Mesothelial cell of epicardium (in vitro differentiated cells): ENCODE data around the gene SHB. TPM values are rescaled to one million over a fixed set of nuclear protein-coding genes. Genes with fewer than 3 reads are reported as not detected.

Experiments
- DNase-seq, 2 experiments: peaks; one replicate each; pipeline ENCODE4 v3.0.0; 2021; ENCODE audit warnings: low spot score in 2 of 2; ENCODE audit not compliant: unreplicated experiment in 2 of 2
- H3K27ac Mint-ChIP-seq: 2 replicates; pipeline ENCODE4 v1.8.0; 2021; ENCODE audit warnings: mixed read lengths
- H3K27me3 Mint-ChIP-seq: 2 replicates; pipeline ENCODE4 v1.8.0; 2021; ENCODE audit warnings: low read depth, mixed read lengths
- H3K36me3 Mint-ChIP-seq: 2 replicates; pipeline ENCODE4 v1.8.0; 2021; ENCODE audit warnings: mixed read lengths
- H3K4me1 Mint-ChIP-seq: 2 replicates; pipeline ENCODE4 v1.8.0; 2021; ENCODE audit warnings: mixed read lengths
- H3K4me3 Mint-ChIP-seq: 2 replicates; pipeline ENCODE4 v1.8.0; 2021; ENCODE audit warnings: mild to moderate bottlenecking, moderate library complexity, mixed read lengths
- H3K9me3 Mint-ChIP-seq: 2 replicates; pipeline ENCODE4 v1.8.0; 2021; ENCODE audit warnings: mixed read lengths
- total RNA-seq: library from RNA; stranded (reverse); gene quantifications from 3 replicates; pipeline ENCODE4 v1.2.1, GENCODE V29; 2021
- TF ChIP-seq, protein P1 (sequence below): fragments of 200-600 bp; sonication (generic); IDR thresholded peaks from one replicate; pipeline ENCODE4 v1.5.0; 2021; ENCODE audit warnings: antibody characterized with exemption; ENCODE audit not compliant: unreplicated experiment

SHB gene
- total RNA-seq, 1 donor from 2014 or later = 35.5 TPM

DNA sequence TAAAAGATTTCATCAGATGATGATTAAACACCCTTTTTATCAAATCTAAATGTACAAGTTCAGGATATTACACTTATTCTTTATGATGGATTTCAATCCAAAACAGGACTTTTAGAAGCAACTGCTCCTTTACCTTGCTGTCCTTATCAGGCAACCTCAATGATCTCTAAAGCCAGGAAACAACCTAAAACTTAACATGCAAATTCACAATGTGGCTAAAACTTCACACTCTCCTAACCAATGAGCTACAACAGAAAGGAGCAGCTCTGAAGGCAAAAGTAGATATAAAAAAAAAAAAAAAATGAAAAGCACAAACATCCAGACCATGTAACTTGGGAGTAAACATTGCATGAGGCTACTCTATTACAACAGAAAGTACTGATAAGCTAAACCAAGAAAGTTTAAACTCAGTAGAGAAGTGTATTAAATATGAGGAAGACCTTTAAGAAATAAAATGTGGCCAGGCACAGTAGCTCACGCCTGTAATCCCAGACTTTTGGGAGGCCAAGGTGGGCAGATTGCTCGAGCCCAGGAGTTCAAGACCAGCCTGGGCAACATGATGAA is 188.0 kb downstream of the SHB start:
- peaks cover 29% of the 10 kb centered on the region for H3K36me3 Mint-ChIP-seq
- no peak for DNase-seq
- H3K27ac Mint-ChIP-seq = no peak overlapping the region
- H3K27me3 Mint-ChIP-seq = no peaks in the 10 kb centered on the region
- H3K4me3 Mint-ChIP-seq = no peak overlapping the region
- TF ChIP-seq, protein P1, sequence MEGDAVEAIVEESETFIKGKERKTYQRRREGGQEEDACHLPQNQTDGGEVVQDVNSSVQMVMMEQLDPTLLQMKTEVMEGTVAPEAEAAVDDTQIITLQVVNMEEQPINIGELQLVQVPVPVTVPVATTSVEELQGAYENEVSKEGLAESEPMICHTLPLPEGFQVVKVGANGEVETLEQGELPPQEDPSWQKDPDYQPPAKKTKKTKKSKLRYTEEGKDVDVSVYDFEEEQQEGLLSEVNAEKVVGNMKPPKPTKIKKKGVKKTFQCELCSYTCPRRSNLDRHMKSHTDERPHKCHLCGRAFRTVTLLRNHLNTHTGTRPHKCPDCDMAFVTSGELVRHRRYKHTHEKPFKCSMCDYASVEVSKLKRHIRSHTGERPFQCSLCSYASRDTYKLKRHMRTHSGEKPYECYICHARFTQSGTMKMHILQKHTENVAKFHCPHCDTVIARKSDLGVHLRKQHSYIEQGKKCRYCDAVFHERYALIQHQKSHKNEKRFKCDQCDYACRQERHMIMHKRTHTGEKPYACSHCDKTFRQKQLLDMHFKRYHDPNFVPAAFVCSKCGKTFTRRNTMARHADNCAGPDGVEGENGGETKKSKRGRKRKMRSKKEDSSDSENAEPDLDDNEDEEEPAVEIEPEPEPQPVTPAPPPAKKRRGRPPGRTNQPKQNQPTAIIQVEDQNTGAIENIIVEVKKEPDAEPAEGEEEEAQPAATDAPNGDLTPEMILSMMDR = no peak
- no peaks in the 10 kb centered on the region for H3K4me1 Mint-ChIP-seq
- peaks cover 5% of the 10 kb centered on the region for H3K9me3 Mint-ChIP-seq

DNA sequence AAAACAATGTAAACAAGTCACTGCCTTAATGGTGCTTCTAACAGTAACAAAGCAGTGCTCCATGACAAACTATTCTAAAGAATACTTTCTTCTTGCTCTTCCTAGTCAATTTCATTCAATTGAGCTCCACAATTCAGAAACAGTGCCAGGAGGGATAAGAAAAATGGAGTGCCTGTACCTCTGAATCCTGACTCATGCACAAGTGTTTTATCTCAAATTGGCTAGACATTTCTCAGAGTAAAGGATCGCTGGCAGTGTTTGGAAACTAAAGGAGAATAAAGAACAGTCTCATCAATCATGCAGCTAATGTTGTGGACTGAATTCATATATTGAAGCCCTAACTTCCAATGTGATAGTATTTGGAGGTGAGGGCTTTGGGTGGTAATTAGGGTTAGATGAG is 192.7 kb downstream of the SHB start:
- peaks cover 5% of the 10 kb centered on the region for H3K9me3 Mint-ChIP-seq
- H3K27ac Mint-ChIP-seq = no peak overlapping the region
- H3K4me1 Mint-ChIP-seq = no peaks in the 10 kb centered on the region
- TF ChIP-seq, protein P1 = no peak
- no peaks in the 10 kb centered on the region for H3K27me3 Mint-ChIP-seq
- no peak overlapping the region for H3K4me3 Mint-ChIP-seq
- no peak for DNase-seq
- H3K36me3 Mint-ChIP-seq = peaks cover 28% of the 10 kb centered on the region

DNA sequence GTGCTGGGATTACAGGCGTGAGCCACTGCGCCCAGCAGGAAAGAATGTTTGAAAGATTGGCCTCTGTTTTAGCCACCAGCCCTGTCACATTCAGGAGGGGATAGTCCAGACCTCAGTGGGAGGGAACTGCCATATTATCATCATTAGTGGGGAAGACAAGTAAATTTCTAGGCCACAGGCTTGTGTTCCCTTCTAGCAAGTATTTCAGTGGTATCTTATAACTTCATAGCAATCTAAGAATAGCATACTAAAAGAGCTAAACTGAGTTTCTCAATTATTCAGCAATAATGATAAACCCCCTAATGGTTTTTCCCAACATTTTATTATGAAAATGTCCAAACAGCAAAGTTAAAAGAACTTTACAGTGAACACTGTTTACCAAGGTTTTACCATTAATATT is 195.1 kb downstream of the SHB start:
- Mint-ChIP-seq H3K27me3 (no peaks in the 10 kb centered on the region), H3K36me3 (peaks cover 15% of the 10 kb centered on the region), H3K9me3 (peaks cover 5% of the 10 kb centered on the region), H3K27ac (no peak overlapping the region), H3K4me3 (no peak overlapping the region), H3K4me1 (no peaks in the 10 kb centered on the region)
- DNase-seq = no peak
- TF ChIP-seq, protein P1 = no peak

DNA sequence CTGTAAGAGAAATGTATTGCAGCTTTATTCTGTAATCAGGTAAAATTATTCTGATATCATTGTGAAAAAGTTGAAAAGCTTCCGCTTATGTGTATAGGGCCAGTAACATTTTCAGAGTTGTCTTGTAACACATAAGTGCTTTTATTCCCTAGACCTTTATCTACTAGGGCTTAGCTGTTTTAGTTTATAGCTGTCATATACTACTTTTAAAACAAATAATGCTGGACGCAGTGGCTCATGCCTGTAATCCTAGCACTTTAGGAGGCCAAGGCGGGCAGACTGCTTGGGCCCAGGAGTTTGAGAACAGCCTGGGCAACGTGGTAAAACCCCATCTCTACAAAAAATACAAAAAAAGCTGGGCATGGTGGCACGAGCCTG is 198.2 kb downstream of the SHB start:
- TF ChIP-seq, protein P1 = no peak
- H3K27ac Mint-ChIP-seq = no peak overlapping the region
- H3K4me1 Mint-ChIP-seq = no peaks in the 10 kb centered on the region
- H3K9me3 Mint-ChIP-seq = peaks cover 3% of the 10 kb centered on the region
- H3K4me3 Mint-ChIP-seq = no peak overlapping the region
- no peaks in the 10 kb centered on the region for H3K27me3 Mint-ChIP-seq
- peaks cover 11% of the 10 kb centered on the region for H3K36me3 Mint-ChIP-seq
- DNase-seq = no peak

DNA sequence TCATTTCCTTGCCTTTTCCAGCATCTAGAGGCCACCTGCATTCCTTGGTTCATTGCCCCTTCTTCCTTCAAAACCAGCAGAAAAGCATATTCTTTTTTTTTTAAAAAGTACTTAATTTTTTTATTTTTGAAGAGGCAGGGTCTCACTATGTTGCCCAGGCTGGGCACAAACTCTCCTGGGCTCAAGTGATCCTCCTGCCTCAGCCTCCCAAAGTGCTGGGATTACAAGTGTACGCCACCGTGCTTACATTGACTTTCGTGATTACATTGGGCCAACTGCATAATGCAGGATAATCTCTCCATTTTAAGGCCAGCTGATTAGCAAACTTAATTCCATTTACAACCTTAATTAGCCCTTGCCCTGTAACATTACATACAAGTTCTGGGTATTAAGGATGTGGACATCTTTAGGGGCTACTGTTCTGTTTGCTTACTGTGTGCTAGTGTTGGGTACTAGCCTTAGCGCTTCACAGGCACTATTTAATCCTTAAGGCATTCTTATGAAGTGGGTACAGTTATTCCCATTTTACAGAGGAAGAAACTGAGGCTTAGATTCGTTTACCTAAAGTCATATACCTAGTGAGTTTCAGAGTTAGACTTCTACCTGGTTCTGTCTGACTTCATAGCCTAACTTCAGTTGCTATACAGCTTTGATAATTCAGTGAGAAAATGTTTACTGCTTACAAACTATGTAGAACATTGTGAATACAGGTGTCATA is 198.8 kb downstream of the SHB start:
- Mint-ChIP-seq H3K27me3 (no peaks in the 10 kb centered on the region), H3K4me1 (no peaks in the 10 kb centered on the region), H3K36me3 (peaks cover 7% of the 10 kb centered on the region), H3K27ac (no peak overlapping the region), H3K9me3 (peaks cover 3% of the 10 kb centered on the region), H3K4me3 (no peak overlapping the region)
- TF ChIP-seq, protein P1 = no peak
- no peak for DNase-seq

Other genes with a start within 250 kb of the SHB start
- 22.1 to 26.0 TPM (median 22.6 TPM) in 3 replicates for gene SLC25A51, start 165.1 kb downstream of the SHB start, total RNA-seq